Upper lobe of left lung (tissue), 6 donors: Measurements from ENCODE around the gene PSMD1. TPM values are rescaled to one million over a fixed set of nuclear protein-coding genes. Genes with fewer than 3 reads are reported as not detected.

Source experiments
- ATAC-seq, 2 donors: fragments of 200-7000 bp; cut with Tn5 transposase; one replicate each; pipeline ENCODE4 v1.9.1; 2022; ENCODE audit warnings: mild to moderate bottlenecking in 2 of 2, moderate library complexity in 2 of 2; ENCODE audit not compliant: low FRiP score in 2 of 2
- DNase-seq, 2 donors: peaks; one replicate each; pipeline ENCODE4 v3.0.0-alpha.2; 2019 to 2020
- H3K27ac ChIP-seq, 4 donors: fragments of 200-600 bp; sonication (generic); one replicate each; pipeline ENCODE4 v1.5.1; 2016 to 2019
- H3K27me3 ChIP-seq, 4 donors: fragments of 200-600 bp; sonication (generic); one replicate each; pipeline ENCODE4 v1.5.1; 2017 to 2019
- H3K36me3 ChIP-seq, 4 donors: fragments of 200-600 bp; sonication (generic); one replicate each; pipeline ENCODE4 v1.5.1; 2016 to 2019
- H3K4me1 ChIP-seq, 4 donors: fragments of 200-600 bp; sonication (generic); one replicate each; pipeline ENCODE4 v1.5.1; 2018 to 2019
- H3K4me3 ChIP-seq, 4 donors: fragments of 200-600 bp; sonication (generic); one replicate each; pipeline ENCODE4 v1.5.1; 2017 to 2019; ENCODE audit warnings: mild to moderate bottlenecking in 2 of 4, moderate library complexity in 1 of 4
- H3K9me3 ChIP-seq, 4 donors: fragments of 200-600 bp; sonication (generic); one replicate each; pipeline ENCODE4 v1.5.1; 2018 to 2019
- CTCF ChIP-seq, 6 experiments: fragments of 450-650 bp in 4 of 6; fragments of 200-600 bp in 2 of 6; sonication (generic) in 2 of 6; IDR thresholded peaks; one replicate each; pipeline ENCODE4 v1.5.1; 2016 to 2019; ENCODE audit warnings: antibody characterized with exemption in 6 of 6
- EP300 ChIP-seq, 4 donors: sonication (generic); formaldehyde crosslinking; IDR thresholded peaks; one replicate each; pipeline ENCODE4 v1.5.1; 2017; ENCODE audit warnings: antibody characterized with exemption in 4 of 4, control low read depth in 2 of 4
- POLR2A ChIP-seq, 4 donors: fragments of 450-650 bp; IDR thresholded peaks; one replicate each; pipeline ENCODE4 v1.5.1; 2016 to 2017; ENCODE audit warnings: antibody characterized with exemption in 4 of 4, mild to moderate bottlenecking in 2 of 4
- POLR2AphosphoS5 ChIP-seq, 2 donors: sonication (generic); formaldehyde crosslinking; IDR thresholded peaks; one replicate each; pipeline ENCODE4 v1.5.1; 2017; ENCODE audit warnings: antibody characterized with exemption in 2 of 2
- WGBS, 2 donors: methylation state at CpG; one replicate each; pipeline ENCODE4 v1.1.5; 2017 to 2018; 5-methylcytosine and 5-hydroxymethylcytosine counted together
- total RNA-seq, 6 donors: library from RNA; depleted of rRNA in 4 of 6; stranded (reverse); fragments of >200 nt in 4 of 6; gene quantifications; one replicate each; pipeline versions ENCODE4 v1.1.0 to v1.2.1, GENCODE V29; 2016 to 2021
- donor health status: DM: no; HTN: no; CAD: no; lungs with moderate emphysema.
- donor health status: DM: no; HTN: yes; CAD: no; lungs with severe emphysema.

The PSMD1 gene
- total RNA-seq, 6 donors from 2014 or later = 24.6 to 68.1 (median 57.0) TPM

GRCh38 chr2:231069379-231070054 lies 12.8 kb downstream of the PSMD1 start:
- Histone ChIP-seq H3K4me3 (no peak overlapping the region), H3K27ac (no peak overlapping the region), H3K4me1 (no peaks in the 10 kb centered on the region), H3K36me3 (peaks cover 7 to 89% (median 55%) of the 10 kb centered on the region in 4 donors), H3K27me3 (no peaks in the 10 kb centered on the region), H3K9me3 (no peaks in the 10 kb centered on the region)
- DNase-seq (no peak), ATAC-seq (no peak)
- no peak for TF ChIP-seq EP300 (IDR thresholded peaks at IDR 0.05)
- no peak for TF ChIP-seq CTCF (IDR thresholded peaks at IDR 0.05)
- TF ChIP-seq POLR2A (IDR thresholded peaks at IDR 0.05) = no peak
- no peak for TF ChIP-seq POLR2AphosphoS5 (IDR thresholded peaks at IDR 0.05)
- 92 to 93% methylated on average over 1 of the region's 1 CpG for WGBS, 2 donors

GRCh38 chr2:231084565-231084964 lies 27.9 kb downstream of the PSMD1 start:
- peaks cover 52 to 100% (median 80%) of the 10 kb centered on the region in 4 donors for H3K36me3 ChIP-seq
- H3K4me1 ChIP-seq = no peaks in the 10 kb centered on the region
- no peak overlapping the region for H3K27ac ChIP-seq
- TF ChIP-seq CTCF (IDR thresholded peaks at IDR 0.05) = no peak
- TF ChIP-seq POLR2A (IDR thresholded peaks at IDR 0.05) = no peak
- no peak for TF ChIP-seq EP300 (IDR thresholded peaks at IDR 0.05)
- no peak for TF ChIP-seq POLR2AphosphoS5 (IDR thresholded peaks at IDR 0.05)
- no peak for ATAC-seq
- no peak overlapping the region for H3K4me3 ChIP-seq
- WGBS, 2 donors = 88 to 93% methylated on average over 1 of the region's 1 CpG
- no peaks in the 10 kb centered on the region for H3K27me3 ChIP-seq
- no peak for DNase-seq
- no peaks in the 10 kb centered on the region for H3K9me3 ChIP-seq

- Histone ChIP-seq H3K27me3 (no peaks in the 10 kb centered on the region), H3K27ac (no peak overlapping the region), H3K4me1 (no peaks in the 10 kb centered on the region), H3K36me3 (peaks cover 26 to 89% (median 49%) of the 10 kb centered on the region in 4 donors), H3K9me3 (no peaks in the 10 kb centered on the region), H3K4me3 (no peak overlapping the region)
- TF ChIP-seq POLR2A (IDR thresholded peaks at IDR 0.05) (no peak), EP300 (IDR thresholded peaks at IDR 0.05) (no peak), CTCF (IDR thresholded peaks at IDR 0.05) (no peak), POLR2AphosphoS5 (IDR thresholded peaks at IDR 0.05) (no peak)
- ATAC-seq = no peak
- DNase-seq = no peak
- WGBS, 2 donors = 67 to 79% methylated on average over 4 of the region's 4 CpGs
Observed at GRCh38 chr2:231088754-231089153, 32.1 kb downstream of the PSMD1 start.

- ATAC-seq (no peak), DNase-seq (no peak)
- H3K27me3 ChIP-seq = no peaks in the 10 kb centered on the region
- 94% methylated on average over 5 of the region's 5 CpGs for WGBS, 2 donors
- peaks cover 0 to 10% (median 3%) of the 10 kb centered on the region in 4 donors for H3K9me3 ChIP-seq
- no peak for TF ChIP-seq CTCF (IDR thresholded peaks at IDR 0.05)
- TF ChIP-seq POLR2A (IDR thresholded peaks at IDR 0.05) = no peak
- TF ChIP-seq POLR2AphosphoS5 (IDR thresholded peaks at IDR 0.05) = no peak
- no peaks in the 10 kb centered on the region for H3K4me1 ChIP-seq
- peaks cover 6 to 74% (median 21%) of the 10 kb centered on the region in 4 donors for H3K36me3 ChIP-seq
- H3K4me3 ChIP-seq = no peak overlapping the region
- no peak overlapping the region for H3K27ac ChIP-seq
Observed at GRCh38 chr2:231093933-231094332, 37.3 kb downstream of the PSMD1 start.
